DOHH2 (cell line): ENCODE measurements around the gene BCAR3.

Experiments used
- H3F3A ChIP-seq: fragments of 200-600 bp; sonication (generic), shearing (Covaris generic); 2 replicates; pipeline ENCODE4 v1.6.0; 2016; ENCODE audit warnings: antibody characterized with exemption, mild to moderate bottlenecking; ENCODE audit not compliant: control insufficient read depth, insufficient read depth
- H3K27ac ChIP-seq: fragments of 200-600 bp; sonication (generic); 2 replicates; pipeline ENCODE4 v1.5.1; 2014; ENCODE audit warnings: low read depth, mild to moderate bottlenecking, low read length, moderate library complexity
- H3K27me3 ChIP-seq: fragments of 200-600 bp; sonication (generic); 2 replicates; pipeline ENCODE4 v1.6.1; 2014; ENCODE audit warnings: mild to moderate bottlenecking, low read length, mixed read lengths; ENCODE audit not compliant: control insufficient read depth
- H3K36me3 ChIP-seq: fragments of 200-600 bp; sonication (generic); 2 replicates; pipeline ENCODE4 v1.6.1; 2014; ENCODE audit warnings: mild to moderate bottlenecking, low read length, moderate library complexity, mixed read lengths; ENCODE audit not compliant: control insufficient read depth
- H3K4me1 ChIP-seq: fragments of 200-600 bp; sonication (generic); 2 replicates; pipeline ENCODE4 v1.6.1; 2014; ENCODE audit warnings: mild to moderate bottlenecking, low read length, mixed read lengths; ENCODE audit not compliant: control insufficient read depth
- H3K4me2 ChIP-seq: fragments of 200-600 bp; sonication (generic); 2 replicates; pipeline ENCODE4 v1.6.0; 2014; ENCODE audit warnings: mild to moderate bottlenecking, low read length, moderate library complexity
- H3K4me3 ChIP-seq: fragments of 200-600 bp; sonication (generic); 2 replicates; pipeline ENCODE4 v1.5.1; 2014; ENCODE audit warnings: mild to moderate bottlenecking, low read length, mixed read lengths
- H3K79me2 ChIP-seq: fragments of 200-600 bp; sonication (generic); 2 replicates; pipeline ENCODE4 v1.6.1; 2014; ENCODE audit warnings: mild to moderate bottlenecking, low read length, mixed read lengths; ENCODE audit not compliant: control insufficient read depth
- H3K9me2 ChIP-seq: fragments of 200-600 bp; sonication (generic); replicated peaks from 2 replicates; pipeline ENCODE4 v1.6.1; 2014; ENCODE audit warnings: mild to moderate bottlenecking, low read length, mixed read lengths; ENCODE audit not compliant: control insufficient read depth
- H3K9me3 ChIP-seq: fragments of 200-600 bp; sonication (generic); 2 replicates; pipeline ENCODE4 v1.6.1; 2014; ENCODE audit warnings: antibody characterized with exemption, low read length, mixed read lengths; ENCODE audit not compliant: control insufficient read depth, insufficient read depth
- H4K20me1 ChIP-seq: fragments of 200-600 bp; sonication (generic); 2 replicates; pipeline ENCODE4 v1.6.0; 2014; ENCODE audit warnings: low read depth, mild to moderate bottlenecking, antibody characterized with exemption, low read length, moderate library complexity; ENCODE audit not compliant: control insufficient read depth, insufficient read depth
- CTCF ChIP-seq: fragments of 200-600 bp; sonication (generic); IDR thresholded peaks from one replicate; pipeline ENCODE4 v1.5.1; 2014; ENCODE audit warnings: antibody characterized with exemption, mild to moderate bottlenecking, low read depth, low read length; ENCODE audit not compliant: poor library complexity, severe bottlenecking
- EZH2phosphoT487 ChIP-seq: fragments of 200-600 bp; sonication (generic); IDR thresholded peaks from 2 replicates; pipeline ENCODE4 v1.6.1; 2017; ENCODE audit warnings: borderline replicate concordance, mild to moderate bottlenecking, antibody characterized with exemption, low read length, moderate library complexity, mixed read lengths

BCAR3 gene

GRCh38 chr1:93587354-93587753, 94.3 kb downstream of the BCAR3 start:
- Histone ChIP-seq H3K4me2 (no peak overlapping the region), H3K27me3 (no peaks in the 10 kb centered on the region), H3K4me1 (peaks cover 17% of the 10 kb centered on the region), H3K4me3 (no peak overlapping the region), H3K9me3 (no peaks in the 10 kb centered on the region), H3K79me2 (peaks cover 26% of the 10 kb centered on the region), H3F3A (peaks cover 1% of the 10 kb centered on the region), H3K9me2 (no peaks in the 10 kb centered on the region), H4K20me1 (no peaks in the 10 kb centered on the region), H3K36me3 (peaks cover 91% of the 10 kb centered on the region), H3K27ac (no peak overlapping the region)
- TF ChIP-seq CTCF (no peak), EZH2phosphoT487 (no peak)

- no peaks in the 10 kb centered on the region for H4K20me1 ChIP-seq
- no peak overlapping the region for H3K4me2 ChIP-seq
- peaks cover 10% of the 10 kb centered on the region for H3K79me2 ChIP-seq
- TF ChIP-seq CTCF, result no peak
- no peak for TF ChIP-seq EZH2phosphoT487
- no peak overlapping the region for H3K27ac ChIP-seq
- H3K27me3 ChIP-seq, result no peaks in the 10 kb centered on the region
- H3K9me2 ChIP-seq, result no peaks in the 10 kb centered on the region
- H3K9me3 ChIP-seq, result no peaks in the 10 kb centered on the region
- no peaks in the 10 kb centered on the region for H3K4me1 ChIP-seq
- H3F3A ChIP-seq, result no peaks in the 10 kb centered on the region
- H3K4me3 ChIP-seq, result no peak overlapping the region
- peaks cover 91% of the 10 kb centered on the region for H3K36me3 ChIP-seq
Observed at GRCh38 chr1:93585059-93585966, 96.3 kb downstream of the BCAR3 start.

- Histone ChIP-seq H3K27ac (no peak overlapping the region), H3K4me2 (no peak overlapping the region), H3K9me2 (no peaks in the 10 kb centered on the region), H4K20me1 (no peaks in the 10 kb centered on the region), H3K79me2 (peaks cover 3% of the 10 kb centered on the region; the same call in 1 of the 2 replicates), H3K4me1 (no peaks in the 10 kb centered on the region), H3K36me3 (peaks cover 91% of the 10 kb centered on the region), H3K27me3 (no peaks in the 10 kb centered on the region), H3F3A (no peaks in the 10 kb centered on the region), H3K9me3 (no peaks in the 10 kb centered on the region), H3K4me3 (no peak overlapping the region)
- no peak for TF ChIP-seq EZH2phosphoT487
- TF ChIP-seq CTCF, result no peak
Observed at GRCh38 chr1:93584261-93585003, 97.2 kb downstream of the BCAR3 start.
